BE2C (cell line): Measurements from ENCODE around the gene PHF21B.
"Not testable (repeated sequence)": the region's sequence is repeated elsewhere in the genome, so short reads cannot be mapped to it uniquely, and the experiment has no call there.

ENCODE experiments used
- DNase-seq: peaks from one replicate; pipeline ENCODE4 v3.0.0-alpha.2; 2020
- H3K27me3 ChIP-seq: fragments of 250-450 bp; sonication (Bioruptor Pico); 2 replicates; pipeline ENCODE4 v1.5.1; 2020; ENCODE audit warnings: mild to moderate bottlenecking
- H3K36me3 ChIP-seq: fragments of 250-450 bp; sonication (Bioruptor Pico); 2 replicates; pipeline ENCODE4 v1.5.1; 2020; ENCODE audit warnings: mild to moderate bottlenecking
- H3K4me1 ChIP-seq: fragments of 250-450 bp; sonication (Bioruptor Pico); 2 replicates; pipeline ENCODE4 v1.5.1; 2020
- H3K4me3 ChIP-seq: 2 replicates; pipeline ENCODE4 v1.5.1; 2011; ENCODE audit warnings: low read depth, low read length
- H3K9me3 ChIP-seq: fragments of 250-450 bp; sonication (Bioruptor Pico); 2 replicates; pipeline ENCODE4 v1.5.1; 2020
- CTCF ChIP-seq: IDR thresholded peaks from 2 replicates; pipeline ENCODE4 v1.5.1; 2012; ENCODE audit warnings: mild to moderate bottlenecking, low read depth, low read length

Gene PHF21B

GRCh38 chr22:44859641-44860040 is 150.2 kb downstream of the PHF21B start:
- TF ChIP-seq CTCF = no peak
- Histone ChIP-seq H3K9me3 (no peaks in the 10 kb centered on the region), H3K4me1 (peaks cover 4% of the 10 kb centered on the region; the same call in 1 of the 2 replicates), H3K36me3 (no peaks in the 10 kb centered on the region), H3K4me3 (no peak overlapping the region), H3K27me3 (no peaks in the 10 kb centered on the region)
- no peak for DNase-seq

DNA sequence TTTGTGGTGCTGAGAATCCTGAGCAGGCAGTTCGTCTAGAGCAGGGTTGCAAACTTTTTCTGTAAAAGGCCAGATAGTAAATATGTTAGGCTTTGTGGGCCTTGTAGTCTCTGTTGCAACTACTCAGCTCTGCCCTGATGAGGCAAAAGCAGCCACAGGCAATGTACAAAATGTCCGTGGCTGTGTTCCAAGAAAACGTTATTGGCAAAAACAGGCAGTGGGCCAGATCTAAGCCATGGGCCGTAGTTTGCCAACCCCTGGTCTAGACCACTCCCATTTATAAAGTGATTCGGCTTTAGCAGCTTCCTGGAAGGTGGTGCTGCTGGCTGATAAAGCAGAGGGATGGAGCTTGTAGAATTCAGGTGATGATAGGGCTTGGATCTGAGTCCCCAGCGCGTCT is 151.0 kb downstream of the PHF21B start:
- H3K9me3 ChIP-seq, H3K27me3 ChIP-seq, H3K36me3 ChIP-seq, H3K4me3 ChIP-seq, H3K4me1 ChIP-seq, DNase-seq: not testable (repeated sequence)

- Histone ChIP-seq H3K9me3 (no peaks in the 10 kb centered on the region), H3K27me3 (no peaks in the 10 kb centered on the region), H3K36me3 (no peaks in the 10 kb centered on the region), H3K4me3 (no peak overlapping the region), H3K4me1 (peaks cover 4% of the 10 kb centered on the region; the same call in 1 of the 2 replicates)
- peak; percentile 1 for DNase-seq
- no peak for TF ChIP-seq CTCF
Observed at GRCh38 chr22:44855855-44856254, 153.9 kb downstream of the PHF21B start.

- H3K36me3 ChIP-seq, H3K27me3 ChIP-seq, DNase-seq, H3K9me3 ChIP-seq, H3K4me3 ChIP-seq, H3K4me1 ChIP-seq: not testable (repeated sequence)
Observed at GRCh38 chr22:44854641-44855040, 155.2 kb downstream of the PHF21B start.

- peak; percentile 62 for DNase-seq
- Histone ChIP-seq H3K9me3 (no peaks in the 10 kb centered on the region), H3K4me3 (no peak overlapping the region), H3K4me1 (no peaks in the 10 kb centered on the region), H3K36me3 (no peaks in the 10 kb centered on the region), H3K27me3 (no peaks in the 10 kb centered on the region)
- TF ChIP-seq CTCF = no peak
Observed at GRCh38 chr22:44850946-44851345, 158.9 kb downstream of the PHF21B start.

- no peaks in the 10 kb centered on the region for H3K9me3 ChIP-seq
- H3K4me3 ChIP-seq = no peak overlapping the region
- no peaks in the 10 kb centered on the region for H3K27me3 ChIP-seq
- TF ChIP-seq CTCF = no peak
- DNase-seq = no peak
- H3K4me1 ChIP-seq = no peaks in the 10 kb centered on the region
- no peaks in the 10 kb centered on the region for H3K36me3 ChIP-seq
Observed at GRCh38 chr22:44848791-44849420, 160.9 kb downstream of the PHF21B start.

GRCh38 chr22:44848296-44848741 is 161.5 kb downstream of the PHF21B start:
- no peak for TF ChIP-seq CTCF
- Histone ChIP-seq H3K4me1 (no peaks in the 10 kb centered on the region), H3K4me3 (no peak overlapping the region), H3K36me3 (no peaks in the 10 kb centered on the region), H3K9me3 (no peaks in the 10 kb centered on the region), H3K27me3 (no peaks in the 10 kb centered on the region)
- DNase-seq = no peak
